Glomerular visceral epithelial cell (primary cell): ENCODE results near the gene NPPA.

Experiments used
- DNase-seq: peaks from one replicate; pipeline ENCODE4 v3.0.0-alpha.2; 2016; ENCODE audit errors: extremely low spot score

NPPA gene

GRCh38 chr1:11874258-11874562 lies 26.6 kb upstream of the NPPA start:
- DNase-seq, result no peak

- DNase-seq, result no peak
These were observed 26.0 kb upstream of the NPPA start for GRCh38 chr1:11873395-11874257.

DNA sequence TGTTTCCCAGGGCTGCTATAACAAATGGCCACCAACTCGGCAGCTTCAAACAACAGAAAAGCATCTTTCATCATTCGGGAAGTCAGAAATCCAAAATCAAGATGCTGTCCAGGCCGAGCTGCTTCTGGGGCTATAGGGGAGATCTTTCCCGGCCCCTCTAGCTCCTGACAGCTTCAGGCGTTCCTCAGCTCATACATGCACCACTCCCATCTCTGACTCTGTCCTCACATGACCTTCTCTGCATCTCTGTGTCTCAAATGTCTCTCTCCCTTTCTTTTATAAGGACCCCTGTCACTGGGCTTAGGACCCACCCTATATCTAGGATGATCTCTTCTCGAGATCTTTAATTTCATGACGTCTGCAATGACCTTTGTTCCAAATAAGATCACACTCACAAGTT lies 25.0 kb upstream of the NPPA start:
- DNase-seq, result no peak

GRCh38 chr1:11869650-11870207 lies 22.1 kb upstream of the NPPA start:
- no peak for DNase-seq

DNA sequence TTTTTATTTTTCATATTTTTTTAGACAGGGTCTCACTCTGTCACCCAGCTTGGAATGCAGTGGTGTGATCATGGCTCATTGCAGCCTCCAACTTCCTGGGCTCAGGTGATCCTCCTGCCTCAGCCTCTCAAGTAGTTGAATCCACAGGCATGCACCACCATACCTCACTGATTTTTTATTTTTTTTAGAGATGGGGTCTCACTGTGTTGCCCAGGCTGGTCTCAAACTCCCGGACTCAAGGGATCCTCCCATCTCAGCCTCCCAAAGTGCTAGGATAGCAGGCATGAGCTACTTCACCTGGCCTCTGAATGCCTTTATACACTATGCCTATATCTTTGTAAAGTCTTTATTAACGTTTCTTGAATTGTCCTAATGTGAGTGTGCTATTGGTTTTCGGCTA lies 21.5 kb upstream of the NPPA start:
- no peak for DNase-seq

- DNase-seq, result no peak
These were observed 20.9 kb upstream of the NPPA start for GRCh38 chr1:11868331-11868980.

- peak; percentile 48 for DNase-seq
These were observed 15.3 kb upstream of the NPPA start for GRCh38 chr1:11862890-11863289.

- no peak for DNase-seq
These were observed 13.0 kb upstream of the NPPA start for GRCh38 chr1:11860587-11860986.

DNA sequence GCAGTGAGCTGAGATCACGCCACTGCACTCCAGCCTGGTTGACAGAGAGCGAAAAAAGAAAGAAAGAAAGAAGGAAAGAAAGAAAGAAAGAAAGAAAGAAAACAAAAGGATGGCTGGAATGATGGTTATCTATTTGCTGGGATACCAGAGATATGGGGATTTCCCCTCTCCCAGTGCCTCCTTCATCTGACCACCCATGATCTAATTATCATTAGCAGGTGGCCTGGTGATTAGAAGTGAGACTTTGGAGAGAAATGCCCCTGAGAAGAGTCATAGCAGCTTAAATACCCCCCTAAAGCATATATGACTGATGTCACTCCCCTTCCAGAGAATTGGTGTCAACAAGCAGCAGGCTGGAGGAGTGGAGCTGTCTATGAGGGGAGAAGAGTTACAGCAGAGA lies 12.5 kb upstream of the NPPA start:
- DNase-seq, result no peak

DNA sequence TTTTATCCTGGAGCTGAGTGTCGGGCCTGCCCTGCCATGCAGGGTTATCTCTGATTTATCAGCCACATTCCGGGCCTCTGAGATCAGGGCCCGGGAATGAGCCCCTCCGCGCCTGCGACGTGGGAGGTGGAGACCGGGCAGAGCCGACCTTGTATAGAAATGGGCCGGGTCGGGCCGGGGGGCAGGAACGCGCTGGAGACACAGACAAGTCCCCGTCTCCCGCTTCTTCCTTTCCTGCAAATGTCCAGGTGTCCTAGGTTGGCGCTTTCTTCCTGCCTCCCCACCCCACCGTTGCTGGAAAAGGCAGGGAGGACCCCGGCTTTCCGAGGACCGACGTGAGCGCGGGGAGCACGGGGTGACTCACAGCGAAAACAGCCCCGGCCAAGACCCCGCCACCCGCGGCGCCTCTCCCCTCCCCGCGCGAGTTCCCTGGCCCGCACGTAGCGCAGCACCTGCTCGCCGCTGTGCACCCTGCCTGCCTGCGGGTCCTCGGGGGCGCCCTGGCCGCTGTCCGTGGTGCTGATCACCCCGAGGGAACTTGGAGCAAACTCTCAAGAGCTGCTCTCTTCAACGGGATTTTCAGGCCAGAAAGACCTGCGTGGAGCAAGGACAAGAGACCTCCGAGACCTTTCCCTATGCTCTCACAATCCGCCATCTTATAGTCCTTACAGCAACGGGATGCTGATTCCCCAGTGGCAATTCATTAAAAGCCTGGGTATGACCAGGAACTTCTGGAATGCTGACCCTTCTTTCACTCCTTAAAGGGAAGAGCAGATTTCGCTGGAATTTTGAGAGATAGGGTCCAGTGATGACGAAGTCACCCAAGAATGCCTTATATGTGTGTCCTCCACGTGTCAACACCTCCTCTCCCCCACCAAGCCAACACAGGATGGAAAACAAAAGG lies 11.6 kb upstream of the NPPA start:
- DNase-seq, result peak; percentile 70

DNA sequence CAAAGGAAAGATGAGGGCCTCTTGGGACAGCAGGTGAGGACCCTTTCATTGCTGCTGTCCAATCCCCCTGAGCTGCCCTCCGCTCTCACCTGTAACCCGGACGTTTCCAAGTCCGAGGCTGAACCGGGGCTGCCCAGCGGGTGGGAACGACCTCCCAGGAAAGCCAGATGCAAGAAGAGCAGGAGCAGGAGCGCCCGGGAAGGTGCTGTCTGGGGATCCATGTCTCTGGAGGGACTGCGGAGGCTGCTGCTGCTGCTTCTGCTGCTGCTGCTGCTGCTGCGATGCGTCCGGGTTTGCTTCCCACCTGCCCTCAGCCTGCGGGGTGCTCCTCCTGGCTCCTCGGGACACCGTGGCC lies 11.0 kb upstream of the NPPA start, which contains the start of gene NPPB:
Gene NPPB, minus strand, starts transcription at position 333 of the 355 bp plus-strand sequence. Its CDS starts 112 bp downstream, at position 221.
- DNase-seq, result no peak

DNA sequence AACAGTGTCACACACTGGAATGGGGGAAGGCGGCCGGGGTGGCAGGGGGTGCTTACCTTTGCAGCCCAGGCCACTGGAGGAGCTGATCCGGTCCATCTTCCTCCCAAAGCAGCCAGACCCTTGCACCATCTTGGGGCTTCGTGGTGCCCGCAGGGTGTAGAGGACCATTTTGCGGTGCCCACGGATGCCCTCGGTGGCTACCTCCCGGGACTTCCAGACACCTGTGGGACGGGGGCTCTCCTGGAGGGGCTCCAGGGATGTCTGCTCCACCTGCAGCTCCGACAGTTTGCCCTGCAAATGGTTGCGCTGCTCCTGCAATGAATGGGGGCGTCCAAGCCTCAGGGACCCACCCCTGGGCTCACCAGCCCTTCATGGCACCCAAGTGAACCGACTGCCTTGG lies 10.6 kb upstream of the NPPA start:
- DNase-seq, result no peak

GRCh38 chr1:11857164-11857851 lies 9.7 kb upstream of the NPPA start:
- no peak for DNase-seq

DNA sequence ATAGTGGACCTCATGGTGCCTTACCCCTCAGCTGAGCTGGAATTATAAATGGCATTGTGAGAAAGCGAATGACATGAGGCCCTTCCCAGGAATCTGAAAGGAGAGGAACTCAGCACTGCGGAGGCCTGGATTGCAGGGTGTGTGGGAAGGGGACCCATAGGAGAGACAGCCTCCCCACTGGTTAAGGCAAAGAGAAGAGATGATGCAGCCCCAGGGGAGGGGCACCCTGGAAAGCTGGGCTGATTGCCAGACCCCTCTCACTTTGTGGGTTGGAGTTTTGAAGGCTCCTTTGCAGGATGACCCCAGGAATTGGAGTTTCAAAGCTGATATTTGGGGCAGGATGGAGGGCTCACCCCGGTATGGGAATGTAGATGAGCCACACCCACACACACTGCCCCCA lies 9.1 kb upstream of the NPPA start:
- no peak for DNase-seq

DNA sequence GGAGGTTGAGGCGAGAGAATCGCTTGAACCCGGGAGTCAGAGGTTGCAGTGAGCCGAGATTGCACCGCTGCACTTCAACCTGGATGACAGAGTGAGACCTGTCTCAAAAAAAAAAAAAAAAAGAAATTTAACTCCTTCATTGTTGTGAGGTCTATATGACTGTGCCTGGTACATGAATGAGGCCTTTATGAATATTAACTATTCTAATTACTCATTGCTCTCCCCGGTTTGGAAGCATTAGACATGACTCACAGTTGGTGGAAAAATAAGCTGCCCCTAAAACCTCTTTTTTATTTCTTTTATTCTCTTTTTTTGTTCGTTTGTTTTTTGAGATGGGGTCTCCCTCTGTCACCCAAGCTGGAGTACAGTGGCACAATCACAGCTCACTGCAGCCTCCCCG lies 7.8 kb upstream of the NPPA start:
- DNase-seq, result no peak

DNA sequence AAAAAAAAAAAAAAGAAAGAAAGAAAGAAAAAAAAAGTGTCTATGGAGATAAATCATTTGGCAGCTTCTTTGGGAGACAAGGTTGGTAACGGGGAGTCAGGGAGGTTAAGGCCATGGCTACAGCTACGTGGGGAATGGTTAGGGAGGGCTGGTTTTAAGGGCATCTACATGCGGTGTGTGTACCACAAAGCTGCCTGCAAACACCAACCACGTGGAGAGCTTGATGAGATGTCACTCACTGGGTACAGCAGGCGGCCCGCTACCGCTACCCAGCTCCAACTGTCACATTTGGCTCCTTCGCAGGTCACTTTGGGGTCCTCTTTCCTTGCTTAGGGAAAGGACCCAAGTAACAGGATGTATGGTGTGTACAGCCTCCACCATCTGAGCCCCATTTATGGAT lies 6.9 kb upstream of the NPPA start:
- DNase-seq, result no peak

DNA sequence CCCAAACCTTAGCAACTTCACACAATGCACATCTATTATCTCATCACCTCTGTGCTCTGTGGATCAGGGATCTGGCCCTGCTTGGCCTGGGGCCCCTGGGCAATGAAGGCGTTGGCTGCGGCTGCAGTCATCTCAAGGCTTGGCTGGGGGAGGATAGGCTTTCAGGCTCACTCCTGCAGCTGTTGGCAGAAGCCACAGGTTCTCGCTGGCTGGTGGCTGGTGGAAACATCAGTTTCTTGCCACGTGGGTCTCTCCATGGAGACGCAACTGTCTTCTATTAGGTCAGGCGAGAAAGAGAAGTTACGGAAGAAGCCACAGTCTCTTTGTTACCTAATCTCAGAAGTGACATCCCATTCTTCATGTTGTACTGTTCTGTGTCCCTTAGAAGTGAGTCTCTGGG lies 3.6 kb upstream of the NPPA start:
- DNase-seq, result no peak

GRCh38 chr1:11850156-11850555 lies 2.6 kb upstream of the NPPA start:
- no peak for DNase-seq

DNA sequence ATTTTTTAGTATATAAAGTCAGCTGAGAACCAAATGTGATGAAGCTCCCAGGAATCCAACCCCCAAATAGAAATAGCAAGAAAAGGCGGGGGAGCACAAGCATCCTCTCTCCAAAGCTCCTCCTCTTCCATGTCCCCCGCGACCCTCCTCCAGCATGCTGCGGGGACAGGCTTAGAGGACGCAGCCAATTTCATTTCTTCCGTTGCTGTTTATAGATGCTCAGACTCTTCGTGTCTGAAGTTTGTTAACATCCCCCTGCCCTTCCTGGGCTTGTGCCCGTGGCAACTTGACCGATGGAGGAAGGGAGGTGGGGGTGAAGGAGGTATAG lies 754 bp upstream of the NPPA start:
- no peak for DNase-seq

DNA sequence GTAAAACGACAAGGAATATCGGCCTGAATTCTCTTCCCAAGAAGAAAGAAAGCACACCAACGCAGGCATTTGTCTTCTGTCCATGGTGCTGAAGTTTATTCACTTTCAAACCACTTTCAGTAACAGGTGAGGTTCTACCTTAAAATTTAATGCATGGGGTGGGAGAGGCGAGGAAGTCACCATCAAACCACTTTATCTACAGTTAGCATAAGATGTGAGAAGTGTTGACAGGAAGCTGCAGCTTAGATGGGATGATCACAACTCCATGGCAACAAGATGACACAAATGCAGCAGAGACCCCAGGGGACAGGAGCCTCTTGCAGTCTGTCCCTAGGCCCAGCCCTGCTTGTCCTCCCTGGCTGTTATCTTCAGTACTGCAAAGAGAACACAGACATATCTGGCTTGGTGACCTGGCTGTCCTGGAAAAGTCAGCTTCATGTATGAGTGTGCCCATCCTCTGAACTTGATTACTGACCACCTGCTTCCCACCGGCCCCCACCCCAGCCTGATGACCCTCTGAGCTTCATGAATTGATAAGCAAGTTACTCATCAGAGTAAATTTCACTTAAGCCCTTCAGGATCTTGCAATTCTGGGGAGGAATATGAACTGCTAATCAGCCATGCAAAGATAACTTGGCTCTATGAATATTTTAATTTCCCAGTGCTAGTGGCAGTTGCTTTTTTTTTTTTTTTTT lies 1.8 kb downstream of the NPPA start:
- no peak for DNase-seq
